Myometrial cell (primary cell): Measurements from ENCODE around the gene ZNF775. TPM values are rescaled to one million over a fixed set of nuclear protein-coding genes. Genes with fewer than 3 reads are reported as not detected.

Source experiments
- total RNA-seq: library from RNA; depleted of rRNA; stranded (reverse); fragments of >200 nt; gene quantifications from 2 replicates; pipeline ENCODE4 v1.2.3, GENCODE V29; 2015

Gene ZNF775
- 5.7 and 13.3 TPM in 2 replicates for total RNA-seq

GRCh38 chr7:150378853-150379440, at the start of gene ZNF775:
ZNF775 (plus strand) TSS chr7:150379330; CDS start chr7:150388471, 9,141 bp downstream.

GRCh38 chr7:150341263-150342120, 37.6 kb upstream of the ZNF775 start, which contains the start of gene RARRES2:
RARRES2 (minus strand) TSS chr7:150341629; CDS start chr7:150340609, 1,020 bp downstream.

GRCh38 chr7:150368096-150368883, 10.8 kb upstream of the ZNF775 start, which contains the start of gene REPIN1:
REPIN1 (plus strand) TSS chr7:150368822; CDS start chr7:150369712, 890 bp downstream.

Other genes with a start within 250 kb of the ZNF775 start
- 1.7 and 3.9 TPM in 2 replicates for gene LRRC61, start 56.0 kb upstream of the ZNF775 start, total RNA-seq
- gene ACTR3C, start 55.8 kb upstream of the ZNF775 start, total RNA-seq = 4.6 TPM in 1 of 2 replicates, not detected in the other
- gene RARRES2, start 37.7 kb upstream of the ZNF775 start, total RNA-seq = 0.86 and 4.8 TPM in 2 replicates
- gene REPIN1, start 10.5 kb upstream of the ZNF775 start, total RNA-seq = 64.2 and 73.5 TPM in 2 replicates
- gene GIMAP8, start 71.3 kb downstream of the ZNF775 start, total RNA-seq = not detected in 2 replicates
- not detected in 2 replicates for gene GIMAP7, start 135.5 kb downstream of the ZNF775 start, total RNA-seq
- gene GIMAP4, start 188.1 kb downstream of the ZNF775 start, total RNA-seq = not detected in 2 replicates